ENCODE measurements around the gene PRKAR1A.
A peak's percentile ranks its signal among the peaks of the same experiment; 100 is the strongest.
"Not testable (repeated sequence)": the region's sequence is repeated elsewhere in the genome, so short reads cannot be mapped to it uniquely, and the experiment has no call there.

PRKAR1A gene

DNA sequence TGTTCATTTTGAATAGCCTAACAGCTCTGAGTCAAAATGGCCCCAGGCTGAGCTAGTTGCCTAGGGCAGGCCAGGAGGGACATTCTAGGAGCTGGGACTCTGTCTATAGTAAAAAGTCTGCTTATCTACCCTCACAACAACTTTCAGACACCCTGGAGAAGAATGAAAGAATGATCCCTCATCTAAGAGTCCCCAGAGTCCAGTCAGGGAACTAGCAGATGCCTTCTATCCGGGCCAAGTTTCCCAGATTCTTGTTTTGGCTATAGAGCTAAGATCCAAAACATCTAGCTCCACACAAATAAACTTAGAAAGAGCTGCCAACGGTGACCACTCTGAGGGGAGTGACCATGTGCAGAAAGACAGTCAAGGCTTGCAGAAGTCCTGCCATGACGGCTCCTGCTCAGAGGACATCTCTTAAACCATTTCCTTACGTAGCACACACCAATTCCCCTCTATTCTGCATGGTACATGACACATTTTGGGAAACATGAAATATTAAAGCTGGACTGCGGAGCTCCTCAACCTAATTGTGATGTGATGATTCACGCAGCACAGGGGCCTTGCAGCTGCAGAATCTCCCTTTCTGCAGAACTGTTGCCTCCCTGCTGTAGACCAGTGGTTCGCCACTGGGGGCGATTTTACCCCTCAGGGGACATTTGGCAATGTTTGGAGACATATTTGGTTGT is 64.7 kb downstream of the PRKAR1A start:
- H3K4me3 ChIP-seq (ENCODE audit: low read depth, low read length) = no peak overlapping the region
- in situ Hi-C loops (cut with HindIII; ENCODE audit: low sequenced_read_pairs) = no loop called here
- TF ChIP-seq, protein P1, sequence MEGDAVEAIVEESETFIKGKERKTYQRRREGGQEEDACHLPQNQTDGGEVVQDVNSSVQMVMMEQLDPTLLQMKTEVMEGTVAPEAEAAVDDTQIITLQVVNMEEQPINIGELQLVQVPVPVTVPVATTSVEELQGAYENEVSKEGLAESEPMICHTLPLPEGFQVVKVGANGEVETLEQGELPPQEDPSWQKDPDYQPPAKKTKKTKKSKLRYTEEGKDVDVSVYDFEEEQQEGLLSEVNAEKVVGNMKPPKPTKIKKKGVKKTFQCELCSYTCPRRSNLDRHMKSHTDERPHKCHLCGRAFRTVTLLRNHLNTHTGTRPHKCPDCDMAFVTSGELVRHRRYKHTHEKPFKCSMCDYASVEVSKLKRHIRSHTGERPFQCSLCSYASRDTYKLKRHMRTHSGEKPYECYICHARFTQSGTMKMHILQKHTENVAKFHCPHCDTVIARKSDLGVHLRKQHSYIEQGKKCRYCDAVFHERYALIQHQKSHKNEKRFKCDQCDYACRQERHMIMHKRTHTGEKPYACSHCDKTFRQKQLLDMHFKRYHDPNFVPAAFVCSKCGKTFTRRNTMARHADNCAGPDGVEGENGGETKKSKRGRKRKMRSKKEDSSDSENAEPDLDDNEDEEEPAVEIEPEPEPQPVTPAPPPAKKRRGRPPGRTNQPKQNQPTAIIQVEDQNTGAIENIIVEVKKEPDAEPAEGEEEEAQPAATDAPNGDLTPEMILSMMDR (IDR thresholded peaks at IDR 0.05; ENCODE audit: low read depth, low read length) = no peak
- DNase-seq (ENCODE audit: low read depth, low spot score) = peak; percentile 13

DNA sequence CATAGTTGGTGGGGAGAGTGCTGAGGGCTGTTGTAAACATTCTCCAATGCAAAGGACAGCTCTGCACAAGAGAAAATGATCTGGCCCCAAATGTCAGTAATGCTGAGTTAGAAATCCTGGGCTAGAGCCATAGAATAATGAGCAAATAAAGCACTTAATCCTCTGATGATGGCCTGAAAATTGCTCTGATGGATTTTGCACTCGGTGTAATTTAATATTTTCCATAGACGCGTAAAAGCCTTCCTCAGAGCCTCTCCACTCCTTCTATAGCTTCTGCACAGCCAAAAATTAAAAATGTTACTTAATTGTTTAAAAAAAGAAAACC is 65.2 kb downstream of the PRKAR1A start:
- DNase-seq (ENCODE audit: low read depth, low spot score) = no peak
- in situ Hi-C loops (cut with HindIII; ENCODE audit: low sequenced_read_pairs) = no loop called here
- TF ChIP-seq, protein P1 (IDR thresholded peaks at IDR 0.05; ENCODE audit: low read depth, low read length) = no peak
- H3K4me3 ChIP-seq (ENCODE audit: low read depth, low read length) = no peak overlapping the region

DNA sequence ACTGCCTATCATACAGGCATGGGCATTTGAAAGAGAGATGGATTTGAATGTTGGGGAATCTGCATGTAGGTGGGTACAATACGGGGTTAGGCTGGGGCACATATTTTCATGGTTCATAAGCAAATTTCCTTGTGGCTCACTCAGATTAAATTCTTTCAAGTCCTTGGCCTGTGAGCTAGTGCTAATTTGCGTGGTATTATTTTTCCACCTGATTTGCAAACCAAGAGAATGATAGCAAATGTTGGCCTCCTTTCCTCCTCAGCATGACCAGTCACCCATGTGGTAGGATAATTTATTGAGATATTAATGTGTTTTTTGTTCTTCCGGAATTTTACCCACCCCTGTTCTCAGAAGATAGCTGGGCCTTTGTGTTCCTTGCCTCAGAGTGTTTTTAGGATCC is 66.0 kb downstream of the PRKAR1A start:
- DNase-seq (ENCODE audit: low read depth, low spot score) = no peak
- H3K4me3 ChIP-seq (ENCODE audit: low read depth, low read length) = no peak overlapping the region
- in situ Hi-C loops (cut with HindIII; ENCODE audit: low sequenced_read_pairs) = no loop called here
- TF ChIP-seq, protein P1 (IDR thresholded peaks at IDR 0.05; ENCODE audit: low read depth, low read length) = no peak

DNA sequence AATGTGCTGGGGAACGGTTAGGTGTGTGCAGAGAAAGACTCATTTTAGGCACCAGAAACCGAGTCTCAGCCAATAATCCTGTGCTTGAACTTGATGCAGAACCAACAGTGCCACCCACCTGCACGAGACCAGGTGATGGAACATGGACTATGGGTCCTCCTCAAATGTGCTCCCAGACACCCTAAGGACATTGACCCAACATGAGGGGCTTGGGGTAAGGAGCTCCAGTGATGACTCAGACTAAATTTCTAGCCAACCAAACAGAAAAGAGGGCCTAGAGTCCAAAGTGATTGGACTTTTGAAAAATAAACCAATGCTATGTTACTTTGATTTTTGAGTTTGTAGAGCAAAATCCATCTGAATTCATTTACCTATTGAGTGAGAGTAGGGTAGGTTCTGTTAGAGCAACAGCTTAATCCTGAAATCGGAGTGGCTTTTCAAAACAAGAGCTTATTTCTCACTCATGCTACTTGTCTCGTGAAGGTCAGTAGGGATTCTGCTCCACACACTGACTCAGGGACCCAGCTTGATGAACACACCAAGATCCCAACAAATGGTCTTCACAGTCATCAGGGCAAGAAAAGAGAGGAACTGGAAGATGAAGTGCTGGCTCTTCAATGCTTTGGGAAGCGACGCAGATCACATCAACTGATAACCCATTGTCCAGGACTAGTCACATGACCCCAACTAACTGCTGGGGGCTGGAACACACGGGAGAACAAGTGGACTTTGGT is 67.1 kb downstream of the PRKAR1A start:
- no peak for DNase-seq (ENCODE audit: low read depth, low spot score)
- in situ Hi-C loops (cut with HindIII; ENCODE audit: low sequenced_read_pairs) = no loop called here

DNA sequence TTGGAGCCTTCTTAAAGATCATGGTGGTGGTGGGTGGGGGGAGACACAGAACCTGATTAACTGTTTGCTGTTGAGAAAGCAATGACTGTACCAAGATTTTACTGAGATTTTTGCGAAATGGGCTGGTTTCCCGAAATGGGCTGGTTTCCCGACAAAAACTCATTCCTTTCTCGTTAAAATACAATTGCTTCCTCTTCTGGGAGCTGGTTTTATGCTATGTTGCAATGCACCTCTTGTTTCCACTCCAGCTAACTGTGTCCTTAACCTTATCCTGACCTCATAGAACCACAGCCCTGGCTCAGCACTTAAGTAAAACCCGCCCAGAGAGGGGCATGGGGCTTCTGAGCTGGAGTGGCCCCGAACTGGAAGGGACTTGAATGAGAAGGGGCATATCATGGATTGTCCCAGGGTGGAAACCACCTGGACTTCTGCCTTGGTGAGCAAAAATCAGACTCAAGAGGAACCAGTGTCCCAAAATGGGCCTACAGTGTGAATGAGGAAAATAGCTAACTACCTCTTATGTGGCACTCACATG is 68.1 kb downstream of the PRKAR1A start:
- peak; percentile 29 for DNase-seq (ENCODE audit: low read depth, low spot score)
- H3K4me3 ChIP-seq (ENCODE audit: low read depth, low read length) = no peak overlapping the region
- TF ChIP-seq, protein P1 (IDR thresholded peaks at IDR 0.05; ENCODE audit: low read depth, low read length) = no peak
- in situ Hi-C loops (cut with HindIII; ENCODE audit: low sequenced_read_pairs) = no loop called here

More for the DNA sequence above, 67.1 kb downstream of the PRKAR1A start:
- no peak overlapping the region for H3K4me3 ChIP-seq (ENCODE audit: low read depth, low read length)
- TF ChIP-seq, protein P1 (IDR thresholded peaks at IDR 0.05; ENCODE audit: low read depth, low read length) = no peak

DNA sequence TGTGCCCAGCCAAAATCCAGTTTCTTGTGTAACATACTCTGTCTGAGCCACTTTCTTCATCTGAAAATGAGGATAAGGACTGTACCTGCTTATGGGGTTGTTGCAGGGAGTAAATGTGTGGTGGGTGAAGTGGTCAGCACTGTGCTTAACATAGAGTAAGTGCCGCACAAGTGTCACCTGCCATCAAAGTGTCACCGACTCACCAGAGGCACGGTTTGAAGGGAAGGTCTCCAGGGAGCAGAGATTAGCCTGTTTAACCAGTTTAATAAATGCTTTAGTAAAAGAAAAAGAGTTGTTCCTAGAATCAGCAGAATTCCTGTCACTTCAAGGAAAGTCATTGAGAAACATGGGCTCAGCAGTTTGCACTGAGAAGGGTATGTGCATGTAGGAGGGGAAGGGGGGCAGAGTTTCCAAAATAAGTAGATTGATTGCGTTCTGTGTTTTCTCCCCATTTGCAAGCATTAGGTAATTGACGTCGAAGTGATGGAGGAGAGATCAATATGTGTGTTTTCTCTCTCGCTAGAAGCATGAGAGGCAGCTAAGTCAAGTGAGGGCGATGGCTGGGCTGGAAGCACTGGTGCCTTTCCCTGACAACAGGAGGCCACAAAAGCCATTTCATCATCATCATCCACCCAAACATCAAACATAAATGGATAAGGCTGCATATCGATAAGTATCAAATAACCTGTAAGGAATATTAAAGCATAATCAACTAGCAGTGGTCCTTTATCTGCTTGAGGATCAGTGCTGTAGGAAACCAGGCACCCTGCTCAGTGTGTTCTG is 69.8 kb downstream of the PRKAR1A start:
- in situ Hi-C loops (cut with HindIII; ENCODE audit: low sequenced_read_pairs) = no loop called here
- no peak overlapping the region for H3K4me3 ChIP-seq (ENCODE audit: low read depth, low read length)
- no peak for DNase-seq (ENCODE audit: low read depth, low spot score)
- TF ChIP-seq, protein P1 (IDR thresholded peaks at IDR 0.05; ENCODE audit: low read depth, low read length) = no peak

DNA sequence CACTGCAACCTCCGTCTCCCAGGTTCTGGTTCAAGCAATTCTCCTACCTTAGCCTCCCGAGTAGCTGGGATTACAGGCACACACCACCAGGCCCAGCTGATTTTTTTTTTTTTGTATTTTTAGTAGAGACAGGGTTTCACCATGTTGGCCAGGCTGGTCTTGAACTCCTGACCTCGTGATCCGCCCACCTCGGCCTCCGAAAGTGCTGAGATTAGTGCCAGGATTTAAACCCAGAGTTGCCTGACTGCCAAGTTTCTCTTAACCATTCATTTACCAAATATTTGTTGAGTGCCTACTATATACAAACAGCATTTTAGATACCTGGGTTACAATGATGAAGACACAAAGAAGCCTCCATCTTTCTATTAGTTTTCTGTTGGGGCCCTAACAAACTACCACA is 70.6 kb downstream of the PRKAR1A start:
- H3K4me3 ChIP-seq (ENCODE audit: low read depth, low read length); DNase-seq (ENCODE audit: low read depth, low spot score); in situ Hi-C loops (cut with HindIII; ENCODE audit: low sequenced_read_pairs): not testable (repeated sequence)
